ENCODE results near the gene RERE. TPM values are rescaled to one million over a fixed set of nuclear protein-coding genes. Genes with fewer than 3 reads are reported as not detected.
"Not testable (repeated sequence)": the region's sequence is repeated elsewhere in the genome, so short reads cannot be mapped to it uniquely, and the experiment has no call there.

RERE gene
- total RNA-seq, 1 donor from 2014 or later = 124 TPM

DNA sequence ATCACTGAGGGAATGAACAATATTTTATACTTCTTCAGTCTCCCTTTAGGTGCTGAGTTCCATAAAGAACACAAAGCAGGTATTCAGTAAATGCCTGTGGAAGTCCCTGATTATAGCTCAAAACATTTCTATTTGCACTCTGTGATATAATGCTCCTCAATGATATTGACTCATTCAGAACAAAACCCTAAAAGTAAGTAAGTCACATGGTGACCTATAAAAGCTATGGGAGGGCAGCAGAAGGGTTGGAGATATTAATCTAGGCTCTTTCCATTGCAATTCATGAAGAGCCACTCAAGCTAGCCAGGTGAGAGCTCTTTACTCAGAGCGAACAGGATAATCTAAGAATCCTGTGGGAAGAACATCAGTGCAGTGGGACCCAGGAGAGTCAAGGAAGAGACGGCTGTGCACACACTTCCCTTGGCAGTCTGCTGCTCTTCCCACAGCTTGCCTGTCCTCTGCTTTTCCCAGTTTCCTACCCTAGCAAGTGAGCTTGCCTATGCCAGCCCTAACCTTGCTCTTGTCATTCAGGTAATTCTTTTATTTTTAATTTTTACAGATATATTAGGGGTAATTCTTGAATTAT, 197.4 kb downstream of the RERE start:
- H3K9me3 ChIP-seq (ENCODE audit: insufficient read depth, low read depth, low read length); H3K4me3 Mint-ChIP-seq (ENCODE audit: unreplicated experiment); H3K27ac Mint-ChIP-seq (ENCODE audit: unreplicated experiment); H3K27me3 Mint-ChIP-seq (ENCODE audit: low read depth, unreplicated experiment); H2AFZ ChIP-seq (ENCODE audit: low read depth, low read length); H3K79me2 ChIP-seq (ENCODE audit: insufficient read depth, low read length); H3K9ac ChIP-seq (ENCODE audit: low read length); H3K36me3 Mint-ChIP-seq (ENCODE audit: low read depth, unreplicated experiment); FAIRE-seq; H3K4me2 ChIP-seq (ENCODE audit: low read length); H3K9me3 Mint-ChIP-seq (ENCODE audit: unreplicated experiment); H3K36me3 ChIP-seq (ENCODE audit: insufficient read depth, low read length); DNase-seq (ENCODE audit: low read depth); H3K27me3 ChIP-seq (ENCODE audit: insufficient read depth, low read length); H3K27ac ChIP-seq (ENCODE audit: low read depth, low read length); H3K4me1 ChIP-seq (ENCODE audit: insufficient read depth, low read length); H3K4me3 ChIP-seq (ENCODE audit: insufficient read depth, low read depth, low read length): not testable (repeated sequence)
- peaks cover 20% of the 10 kb centered on the region for H4K20me1 ChIP-seq (ENCODE audit: insufficient read depth, low read length)
- H3K4me1 Mint-ChIP-seq (ENCODE audit: low read depth, unreplicated experiment) = peaks cover 31% of the 10 kb centered on the region

- H3K4me1 Mint-ChIP-seq (ENCODE audit: low read depth, unreplicated experiment) = peaks cover 26% of the 10 kb centered on the region
- FAIRE-seq; H3K9ac ChIP-seq (ENCODE audit: low read length): not testable (repeated sequence)
Measured at GRCh38 chr1:8619419-8619818, 198.0 kb downstream of the RERE start.

GRCh38 chr1:8616791-8617190, 200.6 kb downstream of the RERE start:
- not testable (repeated sequence) for H3K9ac ChIP-seq (ENCODE audit: low read length); H2AFZ ChIP-seq (ENCODE audit: low read depth, low read length); H3K9me3 ChIP-seq (ENCODE audit: insufficient read depth, low read depth, low read length); H3K27ac ChIP-seq (ENCODE audit: low read depth, low read length); H3K27ac Mint-ChIP-seq (ENCODE audit: unreplicated experiment); H3K4me1 ChIP-seq (ENCODE audit: insufficient read depth, low read length); H3K36me3 ChIP-seq (ENCODE audit: insufficient read depth, low read length); H3K9me3 Mint-ChIP-seq (ENCODE audit: unreplicated experiment); H3K4me3 Mint-ChIP-seq (ENCODE audit: unreplicated experiment); H3K27me3 Mint-ChIP-seq (ENCODE audit: low read depth, unreplicated experiment); H3K27me3 ChIP-seq (ENCODE audit: insufficient read depth, low read length); H3K4me3 ChIP-seq (ENCODE audit: insufficient read depth, low read depth, low read length); H3K79me2 ChIP-seq (ENCODE audit: insufficient read depth, low read length); H3K4me2 ChIP-seq (ENCODE audit: low read length); FAIRE-seq
- peak; percentile 85 for DNase-seq (ENCODE audit: low read depth)
- Mint-ChIP-seq H3K36me3 (ENCODE audit: low read depth, unreplicated experiment) (peaks cover 17% of the 10 kb centered on the region), H3K4me1 (ENCODE audit: low read depth, unreplicated experiment) (peaks cover 24% of the 10 kb centered on the region)
- H4K20me1 ChIP-seq (ENCODE audit: insufficient read depth, low read length) = peaks cover 26% of the 10 kb centered on the region
- TF ChIP-seq, protein P1, sequence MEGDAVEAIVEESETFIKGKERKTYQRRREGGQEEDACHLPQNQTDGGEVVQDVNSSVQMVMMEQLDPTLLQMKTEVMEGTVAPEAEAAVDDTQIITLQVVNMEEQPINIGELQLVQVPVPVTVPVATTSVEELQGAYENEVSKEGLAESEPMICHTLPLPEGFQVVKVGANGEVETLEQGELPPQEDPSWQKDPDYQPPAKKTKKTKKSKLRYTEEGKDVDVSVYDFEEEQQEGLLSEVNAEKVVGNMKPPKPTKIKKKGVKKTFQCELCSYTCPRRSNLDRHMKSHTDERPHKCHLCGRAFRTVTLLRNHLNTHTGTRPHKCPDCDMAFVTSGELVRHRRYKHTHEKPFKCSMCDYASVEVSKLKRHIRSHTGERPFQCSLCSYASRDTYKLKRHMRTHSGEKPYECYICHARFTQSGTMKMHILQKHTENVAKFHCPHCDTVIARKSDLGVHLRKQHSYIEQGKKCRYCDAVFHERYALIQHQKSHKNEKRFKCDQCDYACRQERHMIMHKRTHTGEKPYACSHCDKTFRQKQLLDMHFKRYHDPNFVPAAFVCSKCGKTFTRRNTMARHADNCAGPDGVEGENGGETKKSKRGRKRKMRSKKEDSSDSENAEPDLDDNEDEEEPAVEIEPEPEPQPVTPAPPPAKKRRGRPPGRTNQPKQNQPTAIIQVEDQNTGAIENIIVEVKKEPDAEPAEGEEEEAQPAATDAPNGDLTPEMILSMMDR (IDR thresholded peaks at IDR 0.05; ENCODE audit: insufficient read depth, low read depth, low read length) = peak; percentile 40

More at GRCh38 chr1:8619419-8619818, 198.0 kb downstream of the RERE start:
- H3K27ac ChIP-seq (ENCODE audit: low read depth, low read length); H3K9me3 ChIP-seq (ENCODE audit: insufficient read depth, low read depth, low read length); H3K27me3 Mint-ChIP-seq (ENCODE audit: low read depth, unreplicated experiment); H2AFZ ChIP-seq (ENCODE audit: low read depth, low read length); H3K27ac Mint-ChIP-seq (ENCODE audit: unreplicated experiment); H3K4me2 ChIP-seq (ENCODE audit: low read length); H3K4me3 Mint-ChIP-seq (ENCODE audit: unreplicated experiment); H3K36me3 ChIP-seq (ENCODE audit: insufficient read depth, low read length); H3K36me3 Mint-ChIP-seq (ENCODE audit: low read depth, unreplicated experiment); DNase-seq (ENCODE audit: low read depth); H3K4me3 ChIP-seq (ENCODE audit: insufficient read depth, low read depth, low read length); H3K27me3 ChIP-seq (ENCODE audit: insufficient read depth, low read length); H3K9me3 Mint-ChIP-seq (ENCODE audit: unreplicated experiment); H3K79me2 ChIP-seq (ENCODE audit: insufficient read depth, low read length); H3K4me1 ChIP-seq (ENCODE audit: insufficient read depth, low read length): not testable (repeated sequence)
- H4K20me1 ChIP-seq (ENCODE audit: insufficient read depth, low read length) = peaks cover 20% of the 10 kb centered on the region

DNA sequence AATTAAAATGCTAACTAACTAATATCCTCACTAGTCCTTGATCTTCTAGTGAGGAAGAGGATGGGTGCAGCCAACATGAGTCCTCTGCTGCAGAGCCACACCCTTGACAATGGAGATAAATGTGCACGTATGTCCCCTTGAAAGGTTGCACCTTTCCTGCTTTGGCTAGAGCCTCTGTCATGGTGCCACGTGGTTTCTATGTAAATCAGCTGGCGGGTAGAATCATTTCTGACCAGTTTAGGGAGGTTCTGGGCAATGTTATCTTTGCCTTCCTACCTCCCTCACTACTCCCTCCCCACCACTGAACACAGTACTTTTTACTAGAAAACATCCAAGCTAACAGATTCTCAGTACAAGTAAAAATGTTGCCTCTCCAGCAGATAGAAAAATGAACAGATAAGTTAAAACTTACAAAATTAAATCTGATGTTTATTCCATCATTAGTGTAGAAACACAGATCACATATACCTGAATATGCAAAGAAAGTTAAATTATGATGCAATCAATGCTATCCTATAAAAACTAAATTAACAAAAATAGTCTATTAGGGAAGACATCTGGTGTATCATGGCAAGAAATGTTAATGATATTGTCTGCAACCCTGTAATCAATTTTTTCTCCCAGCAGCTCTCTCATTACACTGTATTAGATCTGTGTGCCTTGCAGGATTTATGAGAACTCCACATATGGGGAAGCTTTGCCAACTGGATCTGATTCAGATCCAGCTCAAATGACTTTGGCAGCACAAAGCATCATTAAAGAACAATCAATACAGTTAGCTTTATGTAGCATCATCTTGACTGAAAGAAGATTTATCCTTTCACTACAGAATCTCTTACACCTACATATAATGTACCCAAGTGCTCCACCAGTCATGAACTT, 205.6 kb downstream of the RERE start:
- not testable (repeated sequence) for H3K27me3 Mint-ChIP-seq (ENCODE audit: low read depth, unreplicated experiment); H3K4me3 Mint-ChIP-seq (ENCODE audit: unreplicated experiment)
- FAIRE-seq = peak; percentile 37

More for the DNA sequence above, 205.6 kb downstream of the RERE start:
- H3K9ac ChIP-seq (ENCODE audit: low read length); H3K4me1 ChIP-seq (ENCODE audit: insufficient read depth, low read length); H4K20me1 ChIP-seq (ENCODE audit: insufficient read depth, low read length); H2AFZ ChIP-seq (ENCODE audit: low read depth, low read length); H3K27ac ChIP-seq (ENCODE audit: low read depth, low read length); H3K79me2 ChIP-seq (ENCODE audit: insufficient read depth, low read length); H3K27ac Mint-ChIP-seq (ENCODE audit: unreplicated experiment); DNase-seq (ENCODE audit: low read depth); H3K4me1 Mint-ChIP-seq (ENCODE audit: low read depth, unreplicated experiment); H3K4me3 ChIP-seq (ENCODE audit: insufficient read depth, low read depth, low read length); H3K9me3 ChIP-seq (ENCODE audit: insufficient read depth, low read depth, low read length); H3K4me2 ChIP-seq (ENCODE audit: low read length); H3K9me3 Mint-ChIP-seq (ENCODE audit: unreplicated experiment); H3K27me3 ChIP-seq (ENCODE audit: insufficient read depth, low read length); H3K36me3 ChIP-seq (ENCODE audit: insufficient read depth, low read length): not testable (repeated sequence)
- peaks cover 13% of the 10 kb centered on the region for H3K36me3 Mint-ChIP-seq (ENCODE audit: low read depth, unreplicated experiment)
